Stimulated activated CD8-positive, alpha-beta memory T cell treated with anti-CD3 and anti-CD28 coated beads, Interleukin-7, amount 100 ng/mL, for 1 hour (primary cell): ENCODE results near the gene KLK13.

Experiments used
- DNase-seq, 2 donors: peaks; one replicate each; pipeline ENCODE4 v3.0.0-alpha.2; 2020; ENCODE audit warnings: low read depth in 2 of 2

The KLK13 gene

DNA sequence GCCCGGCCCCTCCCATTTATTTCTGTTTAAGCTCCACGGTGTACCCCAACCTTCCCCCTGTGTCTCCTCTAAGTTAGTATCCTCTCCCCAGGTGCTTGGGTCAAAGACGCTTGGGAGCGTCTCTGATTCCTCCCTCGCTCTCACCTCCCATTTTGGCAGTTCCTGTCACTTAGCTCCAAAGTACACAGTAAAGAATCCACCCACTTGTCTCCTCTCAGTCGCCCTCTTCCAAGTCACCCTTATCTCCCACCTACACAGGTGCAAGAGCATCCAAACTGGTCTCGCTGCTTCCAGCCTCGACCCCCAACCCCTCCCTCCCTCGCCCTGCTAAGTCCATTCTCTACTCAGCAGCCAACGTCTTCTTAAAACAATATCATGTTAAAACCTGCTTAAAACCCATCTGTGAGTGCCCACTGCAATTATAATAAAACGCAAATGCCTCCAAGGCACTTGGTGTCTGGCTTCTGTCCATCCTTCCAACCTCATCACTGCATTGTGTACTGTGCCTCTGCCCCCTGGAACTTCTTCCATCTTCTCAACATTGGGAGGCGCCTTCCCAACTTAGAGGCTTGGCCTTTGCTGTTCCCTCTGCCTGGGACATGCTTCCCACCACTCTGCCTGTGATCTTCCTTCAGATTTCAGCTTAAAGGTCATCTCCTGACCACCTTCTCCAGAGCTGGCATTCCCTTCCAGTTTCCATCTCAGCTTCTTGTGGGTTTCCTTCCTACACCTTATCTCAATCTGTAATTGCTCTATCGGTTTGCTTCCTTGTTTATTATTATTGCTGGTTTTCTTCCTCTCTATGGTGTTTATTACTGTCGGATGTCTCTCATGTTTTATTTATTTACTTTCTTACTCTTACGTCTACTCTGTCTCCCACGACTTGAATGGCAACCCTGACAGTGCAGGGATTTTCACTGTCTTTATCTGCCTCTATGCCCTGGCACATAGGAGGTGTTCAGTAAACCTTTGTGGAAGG lies 27.3 kb upstream of the KLK13 start:
- DNase-seq, result no peak

- DNase-seq, result no peak
Observed at GRCh38 chr19:51091126-51091525, 26.2 kb upstream of the KLK13 start.

DNA sequence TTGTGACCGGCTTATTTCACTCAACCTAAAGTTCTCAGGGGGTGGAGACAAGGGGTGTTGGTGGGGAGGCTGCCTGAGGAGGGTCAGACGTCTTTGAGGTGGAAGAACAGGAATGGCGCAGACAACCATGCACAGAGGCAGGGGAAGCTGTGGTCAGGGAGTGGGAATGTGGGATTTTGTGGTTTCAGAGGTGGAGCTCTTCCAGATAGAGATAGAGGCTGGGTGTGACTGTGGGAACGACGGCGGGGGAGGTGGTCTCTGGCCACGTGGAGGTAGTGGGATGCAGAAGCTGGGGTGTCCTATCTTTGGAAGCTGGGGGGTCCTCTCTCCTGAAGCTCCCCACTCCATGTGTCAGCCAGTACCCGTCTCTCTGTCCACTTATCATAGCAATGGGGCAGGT lies 25.6 kb upstream of the KLK13 start:
- no peak for DNase-seq

GRCh38 chr19:51089786-51090185 lies 24.9 kb upstream of the KLK13 start:
- DNase-seq, result no peak

DNA sequence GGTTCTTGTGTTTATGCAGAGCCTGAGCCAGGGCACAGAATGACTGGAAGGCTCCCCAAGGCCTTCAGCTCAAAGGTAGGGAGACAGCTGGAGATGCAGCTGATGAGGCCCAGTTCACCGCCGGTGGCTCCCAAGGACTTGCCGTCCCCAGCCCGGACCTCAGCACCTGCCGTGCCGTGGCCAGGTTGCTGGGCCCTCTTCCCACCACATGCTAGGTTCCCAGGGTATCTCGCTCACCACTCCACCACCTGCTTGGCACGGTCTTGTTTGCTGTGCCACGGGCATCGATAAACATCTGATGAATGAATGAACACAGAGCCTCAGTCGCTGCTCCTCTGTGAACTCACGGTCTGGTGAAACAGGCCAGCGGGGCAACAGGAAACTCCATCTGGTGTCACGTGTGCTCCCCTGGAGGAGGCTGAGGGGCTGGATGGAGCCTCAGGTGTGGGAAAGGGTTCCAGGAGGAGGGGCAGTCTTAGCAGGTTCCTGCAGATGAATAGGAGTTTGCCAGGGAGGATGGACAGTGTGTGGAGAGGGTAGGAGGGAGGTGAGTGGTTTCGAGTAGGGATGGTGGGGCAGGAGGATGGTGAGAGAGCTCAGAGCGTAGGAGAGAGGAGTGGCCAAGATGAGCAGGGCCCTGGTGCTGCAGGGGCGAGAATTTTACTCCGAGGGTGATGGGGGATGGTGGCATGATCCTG lies 21.4 kb upstream of the KLK13 start:
- no peak for DNase-seq

DNA sequence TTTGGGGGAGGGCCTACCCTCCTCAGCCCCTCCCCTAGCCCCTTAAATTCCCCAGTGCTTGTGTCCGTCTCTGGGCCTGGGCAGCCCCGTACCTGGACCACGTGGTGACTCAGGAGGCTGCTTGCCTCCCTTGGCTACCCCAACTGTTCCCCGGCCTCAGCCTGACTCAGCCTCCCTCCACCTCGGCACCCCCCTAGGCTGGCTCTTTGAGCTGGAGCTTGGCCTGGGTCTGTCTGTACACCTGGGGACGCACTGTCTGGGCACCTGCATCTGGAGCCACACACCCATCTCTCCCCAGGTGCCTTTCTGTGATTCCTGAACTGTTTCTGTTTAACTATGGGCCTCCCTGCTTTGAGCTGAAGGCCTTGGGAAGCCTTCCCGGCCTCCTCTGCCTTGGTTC lies 19.6 kb upstream of the KLK13 start:
- no peak for DNase-seq

DNA sequence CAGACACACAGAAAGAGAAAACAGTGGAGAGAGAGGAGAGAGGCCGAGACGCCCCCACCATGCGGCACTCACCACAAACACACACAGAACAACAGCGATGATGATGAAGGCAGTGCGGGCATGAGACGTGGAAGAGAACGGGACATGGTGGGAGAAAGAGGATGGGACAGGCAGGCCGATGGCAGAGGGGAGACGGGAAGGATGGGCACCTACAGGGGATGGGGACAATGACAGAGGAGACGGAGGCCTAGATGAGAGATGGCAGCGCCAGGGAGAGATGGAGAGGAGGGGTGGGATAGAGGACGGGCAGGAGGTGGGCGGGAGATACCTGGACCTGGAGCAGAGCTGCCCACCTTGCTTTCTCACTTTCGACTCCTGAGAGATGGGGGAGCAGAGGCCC lies 18.9 kb upstream of the KLK13 start:
- no peak for DNase-seq

DNA sequence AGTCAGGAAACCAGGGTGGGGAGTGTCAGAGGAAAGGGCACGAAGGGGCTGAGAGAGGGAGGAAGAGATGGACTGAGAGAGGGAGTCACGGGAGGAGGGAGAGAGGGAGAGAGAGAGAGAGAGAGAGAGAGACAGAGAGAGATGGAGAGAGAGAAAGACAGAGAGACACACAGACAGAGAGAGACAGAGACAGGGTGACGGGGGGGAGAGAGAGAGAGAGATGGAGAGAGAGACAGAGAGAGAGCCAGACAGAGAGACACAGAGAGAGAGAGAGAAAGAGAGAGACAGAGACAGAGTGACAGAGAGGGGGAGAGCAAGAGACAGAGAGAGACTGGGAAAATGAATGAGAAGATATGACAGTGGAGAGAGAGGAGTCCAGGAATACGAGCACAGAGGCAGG lies 18.3 kb upstream of the KLK13 start:
- DNase-seq, result no peak

DNA sequence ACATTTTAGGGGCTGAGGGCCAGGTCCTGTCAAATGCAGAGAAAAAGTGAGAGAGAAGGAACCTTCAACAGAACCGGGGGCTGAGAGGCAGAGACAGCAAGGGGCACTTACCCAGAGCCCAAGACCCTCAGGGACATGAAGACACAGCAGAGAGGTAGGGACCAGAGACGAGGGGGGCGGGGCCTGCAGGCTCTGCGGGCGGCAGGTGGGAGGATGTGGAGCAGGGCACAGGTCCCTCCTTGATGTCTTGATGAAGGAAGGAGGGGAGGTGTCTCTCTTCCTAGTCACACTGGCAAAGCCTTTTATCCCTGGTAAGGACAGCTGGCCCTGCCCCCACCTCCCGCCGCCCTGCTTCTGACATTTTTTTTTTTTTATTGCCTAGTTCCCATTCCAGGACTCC lies 17.7 kb upstream of the KLK13 start, which contains the start of gene KLK14:
TSS of gene KLK14 (minus strand) at position 277 of the 400 bp plus-strand sequence. CDS start at position 4, 273 bp downstream.
- no peak for DNase-seq

DNA sequence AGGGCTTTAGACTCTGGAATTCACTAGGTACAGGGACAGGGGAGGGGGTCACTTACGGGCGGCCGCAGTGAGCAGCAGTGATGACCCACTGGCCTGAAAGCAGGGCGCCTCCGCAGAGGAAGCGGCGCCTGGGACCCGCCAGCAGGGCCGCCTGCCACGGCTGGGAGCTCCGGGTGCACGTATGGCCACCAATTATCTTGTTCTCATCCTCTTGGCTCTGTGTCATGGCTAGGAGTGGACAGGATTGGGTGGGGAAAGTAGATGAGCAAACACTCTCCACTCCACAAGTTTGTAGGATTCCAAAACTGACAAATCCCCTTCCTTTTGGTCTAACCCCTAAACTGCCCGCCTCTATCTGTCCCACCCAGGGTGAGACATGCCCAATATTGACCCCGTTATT lies 16.6 kb upstream of the KLK13 start:
- DNase-seq, result no peak

GRCh38 chr19:51079481-51080110 lies 14.7 kb upstream of the KLK13 start:
- DNase-seq, result no peak

DNA sequence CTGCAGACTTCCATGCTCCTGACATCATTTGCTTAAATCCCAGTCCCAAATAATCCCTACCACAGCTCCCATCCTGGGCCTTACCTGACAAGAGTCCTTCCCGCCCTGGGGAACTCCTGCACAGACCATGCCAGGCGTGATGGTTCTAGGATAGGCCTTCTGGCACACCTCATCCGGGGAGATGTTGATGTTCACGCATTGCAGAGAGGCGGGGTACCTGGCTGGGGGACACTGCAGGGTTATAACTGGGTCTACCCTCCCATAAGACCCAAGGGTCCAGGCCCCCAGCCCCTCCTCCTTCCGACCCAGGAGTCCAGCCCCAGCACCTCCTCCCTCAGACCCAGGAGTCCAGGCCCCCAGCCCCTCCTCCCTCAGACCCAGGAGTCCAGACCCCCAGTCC lies 13.8 kb upstream of the KLK13 start:
- no peak for DNase-seq

- no peak for DNase-seq
Observed at GRCh38 chr19:51078104-51078503, 13.2 kb upstream of the KLK13 start.

DNA sequence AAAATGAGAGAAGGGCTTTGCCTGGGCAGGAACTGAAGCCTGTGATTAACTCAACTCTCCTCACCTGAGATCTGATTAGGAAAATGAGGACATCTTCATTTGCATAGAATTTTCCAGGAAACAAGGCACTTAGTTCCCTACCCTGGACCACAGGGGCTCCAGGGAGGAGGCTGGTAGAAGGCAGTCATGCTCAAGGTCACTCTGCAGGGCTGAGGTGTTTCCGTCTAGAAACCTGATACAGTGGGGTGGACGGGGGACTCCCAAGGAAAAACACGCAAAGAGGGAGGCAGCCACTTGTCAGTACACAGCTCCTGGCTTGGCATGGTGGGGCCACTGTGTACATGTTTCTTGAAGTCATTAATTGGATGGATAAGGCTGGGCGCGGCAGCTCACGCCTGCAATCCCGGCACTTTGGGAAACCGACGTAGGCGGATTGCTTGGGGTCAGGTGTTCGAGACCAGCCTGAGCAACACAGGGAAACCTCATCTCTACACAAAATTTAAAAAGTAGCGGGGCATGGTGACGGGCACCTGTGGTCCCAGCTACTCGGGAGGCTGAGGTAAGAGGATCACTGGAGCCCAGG lies 11.8 kb upstream of the KLK13 start:
- no peak for DNase-seq

DNA sequence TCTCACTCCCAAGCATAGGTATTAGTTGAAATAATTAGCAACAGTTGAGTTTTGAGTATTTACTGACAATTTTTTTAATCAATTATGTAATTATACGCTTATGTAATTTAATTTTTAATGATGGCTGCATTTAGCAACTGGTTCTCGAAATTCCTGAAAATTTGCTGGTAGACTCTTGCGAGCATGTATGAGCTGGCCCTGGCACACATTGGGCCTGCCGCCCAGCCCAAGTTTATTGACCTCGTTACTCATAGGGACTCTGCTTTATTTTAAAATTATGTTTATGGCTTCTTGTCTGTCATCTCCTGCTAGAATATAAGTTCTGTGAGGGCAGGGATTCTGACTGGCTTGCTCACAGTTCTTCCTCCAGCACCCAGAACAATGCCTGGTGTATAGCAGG lies 11.1 kb upstream of the KLK13 start:
- no peak for DNase-seq

DNA sequence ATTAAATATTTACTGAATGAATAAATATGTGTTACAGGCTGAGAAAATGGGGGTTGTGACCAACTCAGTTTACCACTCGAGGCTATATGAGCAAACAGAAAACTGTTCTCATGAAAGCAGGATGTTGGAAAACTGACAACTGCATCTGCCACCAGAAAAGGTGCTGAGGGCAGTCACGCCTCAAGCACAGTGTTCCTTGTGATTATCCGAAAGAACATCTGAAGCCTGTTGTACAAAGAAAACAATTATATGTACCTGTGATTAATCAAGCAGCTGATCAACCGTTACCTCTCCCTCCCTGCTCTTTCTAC lies 6.2 kb upstream of the KLK13 start:
- no peak for DNase-seq

DNA sequence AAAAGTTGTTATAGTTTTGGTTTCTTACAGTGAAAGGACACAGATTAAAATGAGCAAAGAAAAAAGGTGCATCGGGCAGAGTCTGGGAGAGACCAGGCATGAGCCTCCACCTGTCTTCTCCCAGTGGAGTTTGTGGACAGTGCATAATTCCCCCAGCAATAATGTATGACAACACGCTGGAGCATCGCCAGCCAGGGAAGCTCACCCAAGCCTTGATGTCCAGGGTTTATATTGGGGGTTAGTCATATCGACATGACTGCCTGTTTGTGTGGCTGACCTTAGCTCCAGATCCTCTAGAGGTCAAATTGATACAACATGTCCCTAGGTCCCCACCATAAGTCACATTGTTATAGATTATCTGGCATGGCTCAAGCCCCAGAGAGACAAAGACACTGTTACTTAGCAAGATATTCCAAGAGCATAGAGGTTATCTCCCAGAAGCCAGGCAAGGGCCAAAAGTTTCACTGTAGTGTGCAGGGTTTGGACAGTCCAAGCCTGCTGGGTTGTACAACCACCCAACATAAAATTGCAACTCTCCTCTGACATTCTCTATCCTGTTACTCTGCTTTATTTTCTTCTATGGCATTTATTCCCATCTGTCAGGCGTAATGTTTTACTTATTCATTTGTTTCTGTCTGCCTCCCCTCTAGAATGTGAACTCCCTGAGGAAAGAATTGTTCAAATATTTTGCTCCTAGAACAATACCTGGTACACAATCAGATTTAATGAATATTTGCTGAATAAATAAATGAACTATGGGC lies 5.6 kb upstream of the KLK13 start:
- DNase-seq, result no peak

DNA sequence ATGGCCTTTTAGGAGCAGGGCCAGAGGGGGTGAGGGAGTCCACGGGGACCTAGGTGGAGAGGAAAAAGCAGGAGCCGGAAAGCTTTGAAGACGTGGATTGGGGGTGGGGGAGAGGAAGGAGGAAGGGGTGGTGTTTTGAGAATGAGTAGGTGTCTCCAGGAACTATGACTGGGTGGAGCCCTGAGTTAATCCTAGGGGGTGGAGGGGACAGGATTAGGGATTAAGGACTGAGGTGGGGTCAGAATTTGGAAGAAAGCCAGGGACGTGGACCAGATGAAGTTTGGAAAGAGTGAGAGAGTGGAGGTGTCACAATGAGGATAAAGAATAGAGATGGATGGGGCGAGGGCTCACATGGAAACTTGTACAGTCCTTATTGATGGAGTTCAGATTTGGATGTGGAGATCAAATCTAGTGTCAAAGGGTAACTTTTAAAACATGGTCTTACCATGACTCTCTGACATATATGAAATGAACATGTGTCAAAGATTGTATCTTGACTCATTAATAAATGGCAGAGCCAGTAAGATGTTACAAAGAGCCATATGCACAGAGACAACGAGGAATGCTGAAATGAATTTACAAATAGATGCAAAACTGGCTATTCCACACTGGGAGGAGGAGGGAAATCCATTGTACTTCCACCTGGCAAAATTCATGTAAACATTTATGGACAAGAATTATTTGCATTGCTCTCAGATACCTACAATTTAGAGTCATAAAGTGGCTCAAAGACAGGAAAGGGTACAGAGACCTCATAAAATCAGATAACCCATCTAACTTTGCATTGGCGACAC lies 1.7 kb upstream of the KLK13 start:
- no peak for DNase-seq

DNA sequence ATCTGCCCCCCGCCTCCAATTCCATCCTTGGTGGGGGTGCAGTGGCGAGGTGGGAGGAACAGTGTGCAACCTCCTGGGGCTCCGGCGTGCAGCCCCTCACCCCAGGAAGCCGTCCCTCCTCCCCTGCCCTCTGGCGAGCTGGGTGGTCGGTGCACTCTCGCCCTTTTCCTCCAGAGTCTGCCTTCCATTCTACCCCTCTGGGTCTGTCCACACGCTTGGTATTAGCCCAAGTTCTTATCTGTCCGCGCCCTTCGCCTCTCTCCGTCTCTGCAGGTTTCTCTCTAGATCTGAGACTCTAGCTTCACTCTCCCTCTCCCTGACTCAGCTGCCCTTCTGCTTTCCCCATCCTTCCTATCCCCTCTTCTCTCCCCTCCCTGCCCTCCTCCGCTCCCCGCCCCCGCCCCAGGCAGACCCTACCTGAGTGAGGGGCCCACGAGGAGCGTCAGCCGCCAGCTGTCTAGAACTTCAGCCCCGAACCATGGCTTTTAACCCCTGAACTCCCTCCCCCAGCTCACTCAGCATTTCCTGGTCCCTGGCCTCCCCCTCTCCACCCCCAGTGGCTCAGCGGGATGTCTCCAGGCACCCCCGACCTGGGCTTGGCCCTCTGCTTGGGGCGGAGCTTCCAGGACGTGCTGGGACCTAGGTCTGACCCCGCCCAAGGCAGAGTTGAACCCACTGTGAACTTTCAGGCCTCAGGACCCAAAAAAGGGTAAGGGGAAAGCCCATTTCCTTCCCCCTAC lies 499 bp upstream of the KLK13 start:
- no peak for DNase-seq

DNA sequence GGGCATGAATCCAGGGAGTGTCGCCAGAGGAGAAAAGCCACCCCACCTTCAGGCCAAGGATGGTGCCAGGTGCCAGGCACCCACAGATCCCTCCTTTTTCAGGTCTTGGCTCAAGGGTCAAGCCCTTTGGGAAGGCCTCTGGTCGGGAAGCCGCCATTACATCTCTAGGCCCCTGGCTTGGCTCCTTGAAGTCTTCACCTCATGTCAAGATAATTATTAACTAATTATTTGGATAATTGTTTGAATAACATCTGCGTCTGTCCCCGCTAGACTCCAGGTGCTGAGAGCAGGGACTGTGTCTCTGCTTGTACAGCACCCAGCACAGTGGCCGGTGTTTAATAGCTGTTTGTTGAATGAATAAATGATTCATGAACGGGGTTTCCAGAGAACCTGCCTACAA lies 1.2 kb downstream of the KLK13 start:
- no peak for DNase-seq
